Suprapubic skin (tissue), 4 donors: ENCODE results near the gene CDK19. TPM values are rescaled to one million over a fixed set of nuclear protein-coding genes. Genes with fewer than 3 reads are reported as not detected.

Source experiments
- DNase-seq, 2 donors: peaks; one replicate each; pipeline ENCODE4 v3.0.0-alpha.2; 2019; ENCODE audit warnings: low spot score in 2 of 2
- H3K27ac ChIP-seq: fragments of 200-600 bp; sonication (generic); one replicate; pipeline ENCODE4 v1.5.1; 2019
- H3K27me3 ChIP-seq: fragments of 200-600 bp; sonication (generic); one replicate; pipeline ENCODE4 v1.5.1; 2019
- H3K36me3 ChIP-seq: fragments of 200-600 bp; sonication (generic); one replicate; pipeline ENCODE4 v1.5.1; 2019
- H3K4me1 ChIP-seq: fragments of 200-600 bp; sonication (generic); one replicate; pipeline ENCODE4 v1.5.1; 2019
- H3K4me3 ChIP-seq: fragments of 200-600 bp; sonication (generic); one replicate; pipeline ENCODE4 v1.5.1; 2019; ENCODE audit warnings: mild to moderate bottlenecking
- H3K9me3 ChIP-seq: fragments of 200-600 bp; sonication (generic); one replicate; pipeline ENCODE4 v1.5.1; 2019
- EP300 ChIP-seq: sonication (generic); formaldehyde crosslinking; IDR thresholded peaks from one replicate; pipeline ENCODE4 v1.6.1; 2017; ENCODE audit warnings: antibody characterized with exemption
- POLR2A ChIP-seq, 2 donors: fragments of 450-650 bp; IDR thresholded peaks; one replicate each; pipeline ENCODE4 v1.6.1; 2017; ENCODE audit warnings: antibody characterized with exemption in 2 of 2, mild to moderate bottlenecking in 2 of 2, moderate library complexity in 2 of 2
- POLR2AphosphoS5 ChIP-seq, 3 donors: sonication (generic); formaldehyde crosslinking; IDR thresholded peaks; one replicate each; pipeline ENCODE4 v1.6.1; 2017; ENCODE audit warnings: antibody characterized with exemption in 3 of 3
- WGBS: methylation state at CpG from one replicate; pipeline ENCODE4 v1.1.5; 2018; 5-methylcytosine and 5-hydroxymethylcytosine counted together
- total RNA-seq, 4 donors: library from RNA; depleted of rRNA; stranded (reverse); fragments of >200 nt; gene quantifications; one replicate each; pipeline ENCODE4 v1.1.0, GENCODE V29; 2016
- TF ChIP-seq, protein P1 (sequence below), 2 donors: fragments of 200-600 bp in 1 of 2; fragments of 450-650 bp in 1 of 2; sonication (generic) in 1 of 2; IDR thresholded peaks; one replicate each; pipeline ENCODE4 v1.5.1; 2016 to 2019; ENCODE audit warnings: antibody characterized with exemption in 2 of 2, mild to moderate bottlenecking in 1 of 2, moderate library complexity in 1 of 2

The CDK19 gene
- total RNA-seq, 4 donors from 2014 or later = 14.1 to 20.6 (median 19.4) TPM

DNA sequence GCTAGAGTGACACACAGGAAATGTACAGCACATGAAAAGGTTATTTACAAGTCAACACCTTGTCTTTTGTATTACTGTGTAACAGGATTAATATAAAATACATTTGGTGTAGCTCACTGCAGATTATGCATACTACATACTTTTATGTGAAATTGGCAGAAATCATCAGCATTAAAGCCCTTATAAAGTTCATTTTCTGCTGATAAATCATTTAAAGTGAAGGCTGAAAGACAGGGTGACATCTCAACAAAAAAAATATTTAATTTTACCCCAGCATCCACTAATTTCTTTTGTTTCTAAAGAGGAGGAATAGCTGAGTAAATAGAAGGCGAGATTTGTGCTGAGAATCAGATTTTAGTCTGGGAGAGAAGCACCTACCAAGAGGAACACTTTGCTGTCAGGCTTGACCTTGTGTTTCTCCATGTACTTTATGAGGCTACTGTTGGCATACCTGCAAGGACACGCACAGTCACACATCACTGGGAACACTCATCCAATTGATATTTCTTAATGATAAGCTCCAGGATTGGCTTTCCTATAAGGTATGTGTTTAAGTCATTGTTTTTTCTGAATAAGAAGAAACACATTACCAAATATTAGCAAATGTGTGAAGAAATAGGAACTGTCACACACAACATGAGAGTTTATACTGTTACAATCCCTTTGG, 192.2 kb downstream of the CDK19 start:
- peaks cover 36% of the 10 kb centered on the region for H3K36me3 ChIP-seq
- no peaks in the 10 kb centered on the region for H3K9me3 ChIP-seq
- 90% methylated on average over 2 of the region's 2 CpGs for WGBS
- no peak for DNase-seq
- TF ChIP-seq EP300 (no peak), POLR2A (IDR thresholded peaks at IDR 0.05) (no peak), POLR2AphosphoS5 (IDR thresholded peaks at IDR 0.05) (no peak)
- TF ChIP-seq, protein P1, sequence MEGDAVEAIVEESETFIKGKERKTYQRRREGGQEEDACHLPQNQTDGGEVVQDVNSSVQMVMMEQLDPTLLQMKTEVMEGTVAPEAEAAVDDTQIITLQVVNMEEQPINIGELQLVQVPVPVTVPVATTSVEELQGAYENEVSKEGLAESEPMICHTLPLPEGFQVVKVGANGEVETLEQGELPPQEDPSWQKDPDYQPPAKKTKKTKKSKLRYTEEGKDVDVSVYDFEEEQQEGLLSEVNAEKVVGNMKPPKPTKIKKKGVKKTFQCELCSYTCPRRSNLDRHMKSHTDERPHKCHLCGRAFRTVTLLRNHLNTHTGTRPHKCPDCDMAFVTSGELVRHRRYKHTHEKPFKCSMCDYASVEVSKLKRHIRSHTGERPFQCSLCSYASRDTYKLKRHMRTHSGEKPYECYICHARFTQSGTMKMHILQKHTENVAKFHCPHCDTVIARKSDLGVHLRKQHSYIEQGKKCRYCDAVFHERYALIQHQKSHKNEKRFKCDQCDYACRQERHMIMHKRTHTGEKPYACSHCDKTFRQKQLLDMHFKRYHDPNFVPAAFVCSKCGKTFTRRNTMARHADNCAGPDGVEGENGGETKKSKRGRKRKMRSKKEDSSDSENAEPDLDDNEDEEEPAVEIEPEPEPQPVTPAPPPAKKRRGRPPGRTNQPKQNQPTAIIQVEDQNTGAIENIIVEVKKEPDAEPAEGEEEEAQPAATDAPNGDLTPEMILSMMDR (IDR thresholded peaks at IDR 0.05) = no peak
- no peaks in the 10 kb centered on the region for H3K4me1 ChIP-seq
- H3K27ac ChIP-seq = no peak overlapping the region
- H3K4me3 ChIP-seq = no peak overlapping the region
- H3K27me3 ChIP-seq = no peaks in the 10 kb centered on the region

DNA sequence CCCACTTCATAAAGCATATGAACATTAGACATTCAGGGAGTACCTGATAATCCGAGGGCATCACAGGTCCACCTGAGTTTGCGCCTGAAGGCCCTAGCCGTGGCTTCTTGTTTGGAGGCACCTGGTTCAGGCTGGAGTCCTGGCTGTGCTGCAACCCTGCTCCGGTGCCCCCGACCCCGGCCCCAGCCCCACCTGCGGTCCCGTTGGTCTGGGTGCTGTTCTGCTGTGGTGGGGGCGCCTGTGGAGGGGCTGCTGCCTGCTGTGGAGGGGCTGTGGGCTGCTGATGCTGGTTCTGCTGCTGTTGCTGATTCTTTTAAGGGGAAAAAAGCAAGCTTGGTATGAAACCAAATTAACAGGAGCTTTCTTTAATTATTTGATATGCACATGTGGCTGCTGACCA, 194.2 kb downstream of the CDK19 start:
- Histone ChIP-seq H3K9me3 (no peaks in the 10 kb centered on the region), H3K4me1 (no peaks in the 10 kb centered on the region), H3K27me3 (no peaks in the 10 kb centered on the region), H3K4me3 (no peak overlapping the region), H3K36me3 (peaks cover 34% of the 10 kb centered on the region), H3K27ac (no peak overlapping the region)
- TF ChIP-seq POLR2A (IDR thresholded peaks at IDR 0.05) (no peak), POLR2AphosphoS5 (IDR thresholded peaks at IDR 0.05) (no peak), EP300 (no peak)
- TF ChIP-seq, protein P1 (IDR thresholded peaks at IDR 0.05) = no peak
- no peak for DNase-seq
- WGBS = 90% methylated on average over 9 of the region's 9 CpGs

DNA sequence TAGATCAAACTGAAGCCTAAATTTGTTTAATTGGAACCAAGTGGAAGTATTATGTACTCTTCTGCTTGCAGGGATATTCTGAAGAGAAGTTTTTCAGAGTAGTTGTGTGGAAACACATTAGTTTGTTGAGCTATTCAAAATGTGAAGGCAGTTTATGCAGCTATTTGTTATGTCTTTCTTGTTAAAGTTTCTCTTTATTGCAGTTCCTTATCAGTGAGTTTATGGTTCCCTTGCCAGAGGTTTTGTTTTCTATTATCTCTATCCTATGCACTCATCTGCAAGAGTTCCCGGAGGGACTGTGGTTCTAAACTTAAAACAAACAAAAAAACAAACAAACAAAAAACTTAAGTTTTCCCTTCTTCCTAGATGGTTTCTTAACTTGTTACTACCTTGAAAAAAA, 195.2 kb downstream of the CDK19 start:
- no peaks in the 10 kb centered on the region for H3K9me3 ChIP-seq
- 87% methylated on average over 1 of the region's 1 CpG for WGBS
- H3K27ac ChIP-seq = no peak overlapping the region
- peaks cover 39% of the 10 kb centered on the region for H3K36me3 ChIP-seq
- H3K4me1 ChIP-seq = no peaks in the 10 kb centered on the region
- DNase-seq = no peak
- TF ChIP-seq POLR2A (IDR thresholded peaks at IDR 0.05) (no peak), EP300 (no peak), POLR2AphosphoS5 (IDR thresholded peaks at IDR 0.05) (no peak)
- TF ChIP-seq, protein P1 (IDR thresholded peaks at IDR 0.05) = no peak
- H3K4me3 ChIP-seq = no peak overlapping the region
- H3K27me3 ChIP-seq = no peaks in the 10 kb centered on the region

DNA sequence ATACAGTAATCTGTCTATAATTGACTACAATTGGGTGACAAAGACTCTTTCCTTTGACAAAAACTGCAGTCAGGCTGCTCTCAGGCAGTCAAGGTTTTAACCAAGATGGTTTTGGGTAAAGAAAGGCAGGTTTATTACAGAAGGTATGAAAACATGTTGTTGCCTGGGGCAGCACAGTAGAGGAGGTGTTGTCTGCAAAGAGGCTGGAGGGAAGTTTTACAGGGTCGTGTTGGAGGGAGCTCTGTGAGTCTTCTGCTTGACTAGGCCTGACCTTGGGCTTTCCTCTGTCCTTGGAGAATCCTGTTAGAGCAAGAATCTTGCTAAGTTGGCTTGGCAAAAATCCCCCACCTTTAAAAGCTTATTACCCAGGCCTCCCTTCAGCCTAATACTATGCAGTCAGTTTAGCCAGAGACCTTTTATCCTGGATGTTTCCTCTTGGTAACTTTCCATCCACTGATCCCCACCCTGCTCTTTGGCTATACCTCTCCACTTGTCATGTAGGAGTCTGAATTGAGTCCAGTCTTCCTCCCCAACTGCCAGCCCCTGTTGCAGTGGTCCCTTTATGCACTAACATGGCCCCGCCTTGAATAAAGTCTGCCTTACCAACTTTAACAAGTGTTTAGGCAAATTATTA, 195.9 kb downstream of the CDK19 start:
- Histone ChIP-seq H3K4me1 (no peaks in the 10 kb centered on the region), H3K27me3 (no peaks in the 10 kb centered on the region), H3K9me3 (no peaks in the 10 kb centered on the region), H3K27ac (no peak overlapping the region), H3K4me3 (no peak overlapping the region), H3K36me3 (peaks cover 41% of the 10 kb centered on the region)
- WGBS = 72% methylated on average over 2 of the region's 2 CpGs
- TF ChIP-seq, protein P1 (IDR thresholded peaks at IDR 0.05) = no peak
- TF ChIP-seq POLR2AphosphoS5 (IDR thresholded peaks at IDR 0.05) (no peak), POLR2A (IDR thresholded peaks at IDR 0.05) (no peak)
- DNase-seq = no peak

DNA sequence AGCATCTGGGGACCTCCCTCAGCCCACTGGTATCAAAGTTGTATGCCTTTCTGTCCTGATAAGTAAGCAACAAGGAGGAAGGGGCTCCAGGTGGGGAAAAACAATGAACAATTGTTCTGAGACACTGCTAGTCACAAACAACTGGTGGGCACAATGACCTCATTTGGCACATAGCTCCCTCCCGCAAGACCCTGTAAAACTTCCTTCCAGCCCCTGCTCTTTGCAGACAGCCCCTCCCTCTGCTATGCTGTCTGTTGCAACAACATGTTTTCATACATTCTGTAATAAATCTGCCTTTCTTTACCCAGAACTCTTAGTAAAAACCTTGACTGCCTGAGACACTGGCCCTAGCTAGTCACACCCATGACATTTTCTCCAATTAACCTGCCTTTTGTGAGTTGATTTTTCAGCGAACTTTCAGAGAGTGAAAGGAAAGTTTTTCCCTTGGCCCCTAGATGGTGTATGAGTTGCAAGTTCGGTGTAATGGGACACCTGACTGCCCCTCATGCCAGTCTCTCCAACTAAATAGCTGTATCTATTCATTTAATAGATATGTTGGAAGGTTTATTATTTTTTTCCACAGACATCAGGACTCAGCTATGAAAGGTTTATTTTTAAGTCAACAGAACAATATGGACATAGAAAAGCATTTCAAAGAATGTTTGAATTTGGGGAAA, 196.5 kb downstream of the CDK19 start:
- Histone ChIP-seq H3K9me3 (no peaks in the 10 kb centered on the region), H3K4me1 (no peaks in the 10 kb centered on the region), H3K4me3 (no peak overlapping the region), H3K36me3 (peaks cover 47% of the 10 kb centered on the region), H3K27ac (no peak overlapping the region), H3K27me3 (no peaks in the 10 kb centered on the region)
- DNase-seq = no peak
- TF ChIP-seq POLR2A (IDR thresholded peaks at IDR 0.05) (no peak), EP300 (no peak), POLR2AphosphoS5 (IDR thresholded peaks at IDR 0.05) (no peak)
- TF ChIP-seq, protein P1 (IDR thresholded peaks at IDR 0.05) = no peak
- WGBS = 59% methylated on average over 3 of the region's 3 CpGs
